NCI-H226 (cell line): ENCODE measurements around the gene CD79B.

Source experiments
- DNase-seq: peaks from one replicate; pipeline ENCODE4 v3.0.0-alpha.2; 2015

The CD79B gene

DNA sequence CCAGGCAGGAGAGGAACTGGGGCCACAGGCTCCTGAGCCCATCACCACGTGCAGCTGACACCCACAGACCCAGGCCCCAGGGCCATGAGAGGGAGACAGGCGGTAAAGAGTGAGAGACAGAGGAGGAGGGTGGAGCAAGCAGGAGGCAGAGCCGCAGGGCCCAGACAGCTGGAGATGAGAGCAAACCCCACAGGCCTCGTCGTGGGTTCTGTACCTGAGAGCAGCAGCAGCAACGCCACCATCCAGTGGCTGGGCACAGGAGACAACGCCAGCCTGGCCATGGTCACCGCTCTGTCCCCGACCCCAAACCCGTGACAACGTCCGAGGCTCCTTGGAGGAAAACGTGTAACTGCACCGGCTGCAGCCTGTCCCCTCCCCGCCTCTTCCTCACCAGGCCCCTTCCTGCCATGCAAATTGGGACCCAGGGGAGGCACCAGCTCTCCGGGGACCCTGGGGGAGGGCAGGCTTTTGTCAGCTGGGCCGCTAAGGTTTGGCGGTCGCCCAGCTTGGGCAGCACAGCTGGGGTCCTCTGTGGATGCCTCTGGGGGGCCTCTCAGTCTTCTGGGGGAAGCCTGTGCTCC, at the start of gene CD79B:
Gene CD79B (minus strand): TSS at position 351 of the 581 bp plus-strand sequence. CDS start 70 bp downstream, at position 281.
- no peak for DNase-seq

DNA sequence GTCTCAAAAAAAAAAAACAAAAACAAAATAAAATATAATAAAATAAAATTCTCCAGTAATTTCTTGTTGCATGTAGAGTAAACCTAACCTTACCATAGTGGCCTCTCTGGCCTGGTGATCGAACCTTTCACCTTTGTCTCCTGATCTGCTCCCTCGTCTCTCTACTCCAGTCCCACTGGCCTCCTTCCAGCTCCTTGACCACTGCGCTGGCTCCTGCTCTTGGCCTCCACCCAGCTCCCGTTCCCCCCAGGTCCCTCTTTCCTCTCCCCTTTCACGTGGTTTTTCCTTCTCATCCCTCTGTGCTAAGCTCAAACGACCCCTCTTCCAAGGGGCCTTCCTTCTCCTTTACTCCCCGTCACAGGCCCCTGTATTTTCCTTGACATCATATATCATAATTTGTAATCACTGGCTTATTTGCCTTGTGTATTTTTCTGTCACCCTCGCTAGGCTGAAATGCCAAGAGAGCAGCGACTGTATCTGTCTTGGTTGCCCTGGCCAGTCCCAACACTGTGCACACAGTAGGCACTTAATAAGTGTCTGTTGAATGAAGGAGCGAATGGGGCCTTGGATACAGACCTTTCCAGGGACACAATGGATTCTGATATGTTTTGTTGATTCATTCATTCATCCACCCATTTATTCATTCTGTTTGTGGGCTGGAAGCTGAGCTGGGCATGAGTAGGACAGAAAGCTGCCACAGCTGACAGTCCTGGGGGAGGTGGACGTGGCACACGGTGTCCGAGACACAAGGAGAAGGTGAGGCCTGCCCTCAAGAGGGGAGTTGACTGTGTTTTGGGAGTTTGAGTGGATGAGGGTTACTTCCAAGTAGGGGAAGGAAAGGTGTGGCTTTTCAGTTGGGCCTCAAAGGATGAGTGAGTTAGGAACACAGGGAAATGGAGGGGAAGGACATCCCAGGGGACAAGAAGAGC, 46.4 kb upstream of the CD79B start:
- no peak for DNase-seq

DNA sequence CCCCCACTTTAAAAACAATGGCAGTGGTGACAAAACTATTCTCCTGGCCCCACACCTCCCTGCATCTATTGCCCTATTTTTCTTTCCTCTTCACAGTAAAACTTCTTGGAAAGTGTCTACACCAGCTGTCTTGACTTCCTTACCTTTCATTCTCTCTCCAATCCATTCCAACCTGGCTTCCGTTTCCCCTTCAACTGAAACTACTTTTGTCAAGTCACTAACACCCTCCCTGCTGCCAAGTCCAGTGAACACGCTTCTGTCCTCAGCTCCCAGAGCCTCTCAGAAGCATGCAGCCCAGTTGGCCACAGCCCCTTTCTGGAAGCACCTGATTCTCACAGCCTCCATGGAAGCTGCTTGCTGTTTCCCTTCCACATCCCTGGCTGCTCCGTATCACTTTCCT, 44.6 kb upstream of the CD79B start:
- DNase-seq, result no peak

DNA sequence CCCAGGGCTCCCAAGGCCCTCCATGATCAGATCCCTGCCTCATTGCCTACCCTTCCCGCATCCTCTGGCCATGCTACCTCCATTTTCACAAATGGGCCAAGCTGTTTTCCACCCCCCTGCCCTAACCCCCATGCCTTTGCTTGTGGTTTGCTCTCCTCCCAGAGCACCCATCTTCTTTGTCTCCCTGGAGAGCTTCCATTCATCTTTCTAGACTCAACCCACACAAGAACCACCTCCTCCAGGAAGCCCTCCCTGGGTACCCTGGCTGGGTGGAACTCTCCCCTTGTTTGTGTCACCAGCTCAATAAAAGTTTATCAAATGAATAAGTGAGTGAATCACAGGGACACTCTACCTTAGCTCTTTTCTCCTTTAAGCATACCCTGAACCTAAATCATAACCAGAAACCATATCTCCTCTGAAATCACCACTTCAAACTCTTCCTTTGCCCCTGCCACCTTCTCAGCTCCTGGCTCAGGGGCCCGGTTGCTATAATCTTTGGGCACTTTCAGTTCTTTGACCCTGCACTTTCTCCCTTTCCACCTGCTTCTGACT, 43.5 kb upstream of the CD79B start:
- no peak for DNase-seq

DNA sequence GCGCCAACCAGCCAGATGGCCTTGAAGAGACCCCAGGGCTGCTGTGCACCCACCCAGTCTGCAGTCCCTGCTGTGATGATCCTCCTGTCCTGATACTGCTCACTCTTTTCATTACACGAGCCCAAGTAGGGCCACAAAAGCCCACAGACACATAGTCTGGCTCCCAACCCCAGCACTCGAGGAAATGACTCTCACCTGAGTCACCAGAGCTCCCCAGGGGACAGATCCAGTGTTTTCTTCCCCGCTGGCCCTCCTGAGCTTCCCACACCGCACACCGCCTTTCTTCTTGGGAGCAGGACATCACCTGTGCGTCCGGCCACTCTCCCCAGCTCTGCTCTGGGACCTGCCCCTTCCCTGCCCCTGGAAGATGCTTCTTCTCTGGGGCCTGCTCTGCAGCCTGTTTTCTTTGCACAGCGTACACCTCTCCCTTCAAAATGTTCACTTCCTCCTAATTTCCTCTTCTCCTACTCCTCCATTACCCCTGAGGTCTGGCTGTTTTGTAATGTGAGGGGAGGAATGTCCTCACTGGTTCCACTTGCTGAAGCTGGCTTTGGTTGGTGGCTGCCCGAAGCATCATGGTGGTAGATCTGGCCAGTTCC, 42.6 kb upstream of the CD79B start:
- peak; percentile 14 for DNase-seq

DNA sequence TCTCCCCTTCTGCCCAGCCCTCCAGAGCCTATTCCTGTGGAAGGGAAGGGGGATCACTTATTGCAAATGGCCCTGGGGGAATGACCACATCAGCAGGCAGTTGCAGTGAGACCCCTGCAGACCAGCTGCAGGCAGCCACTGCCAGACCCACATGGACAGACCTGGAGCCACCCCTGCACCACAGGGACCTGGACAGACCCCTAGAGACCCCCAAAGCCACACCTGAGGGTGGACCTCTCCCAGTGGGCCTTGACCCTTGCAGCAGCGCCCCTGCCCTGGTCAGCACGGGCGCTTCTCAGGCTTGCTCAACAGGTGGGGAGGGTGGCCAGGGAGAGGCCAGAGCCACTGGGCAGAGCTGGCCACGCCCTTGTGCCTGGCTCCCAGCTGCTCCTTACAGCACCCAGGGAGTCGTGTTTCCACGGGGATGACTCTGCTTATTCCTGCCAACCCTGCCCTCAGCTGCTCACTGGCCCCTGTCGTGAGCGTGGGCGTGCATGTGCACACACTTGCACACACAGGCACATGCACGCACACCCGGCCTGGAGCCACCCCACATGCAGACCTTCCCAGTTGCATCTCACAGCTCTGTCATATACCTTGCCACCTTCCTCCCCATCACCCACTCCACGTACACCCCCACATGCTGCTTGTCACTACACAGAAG, 41.9 kb upstream of the CD79B start:
- DNase-seq, result peak; percentile 30

DNA sequence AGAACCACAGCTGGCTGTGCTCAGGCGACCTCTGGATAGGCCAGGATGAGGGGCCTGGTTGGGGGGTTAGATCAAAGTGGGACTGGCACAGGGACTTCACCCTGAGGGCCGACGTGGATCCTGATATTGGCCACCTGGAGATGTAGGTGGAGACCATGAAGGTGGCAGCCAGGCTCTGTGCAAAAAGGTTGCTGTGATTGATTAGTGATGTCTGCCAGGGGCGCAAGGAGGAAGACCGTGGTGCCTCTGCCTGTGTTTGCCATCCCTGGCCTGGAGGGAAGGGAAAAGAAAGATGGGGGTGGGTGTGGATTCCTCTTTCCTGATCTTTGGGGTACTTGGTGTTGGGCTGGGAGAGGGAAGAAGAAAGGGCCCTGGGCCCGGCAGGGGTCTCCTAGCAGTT, 41.1 kb upstream of the CD79B start:
- DNase-seq, result no peak

DNA sequence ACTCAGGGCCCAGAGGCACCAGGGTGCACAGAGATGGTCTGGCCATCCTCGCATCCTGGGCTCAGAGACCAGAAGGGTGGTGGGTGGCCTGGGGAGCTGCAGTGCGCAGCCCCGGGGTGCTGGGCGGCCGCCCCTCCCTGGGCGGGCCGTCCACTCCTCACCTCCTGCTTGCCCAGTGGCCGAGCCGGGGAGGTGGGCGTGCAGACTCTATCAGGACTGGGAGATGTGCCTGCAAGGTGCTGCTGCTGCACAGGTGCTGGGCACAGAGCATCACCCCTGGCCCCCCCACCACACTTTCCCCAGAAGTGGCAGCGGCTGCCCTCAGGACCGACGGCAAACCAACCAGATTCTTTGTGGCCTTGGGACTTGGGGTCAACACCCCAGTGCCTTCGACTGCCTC, 40.7 kb upstream of the CD79B start, which contains the start of gene SCN4A:
Gene SCN4A (minus strand): TSS at position 123 of the 400 bp plus-strand sequence. CDS start 77 bp downstream, at position 46.
- DNase-seq, result no peak

DNA sequence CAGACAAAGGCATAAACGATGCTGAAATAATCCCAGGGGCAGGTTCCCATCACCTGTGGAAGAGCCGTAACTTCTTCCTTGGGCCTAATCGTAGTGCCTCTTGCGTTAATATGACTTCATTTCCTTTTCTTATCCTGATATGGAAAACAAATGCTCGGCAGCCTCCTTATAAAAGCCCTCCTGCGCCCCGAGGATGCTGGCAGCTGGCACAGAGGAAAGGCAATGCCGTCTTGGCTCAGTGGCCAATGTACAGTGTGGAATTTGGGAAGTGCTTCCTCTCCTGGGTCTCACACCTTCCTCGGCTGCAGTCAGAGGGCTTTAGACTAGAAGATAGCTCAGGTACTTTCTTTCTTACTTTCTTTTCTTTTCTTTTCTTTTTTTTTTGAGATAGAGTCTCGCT, 37.1 kb upstream of the CD79B start:
- no peak for DNase-seq

DNA sequence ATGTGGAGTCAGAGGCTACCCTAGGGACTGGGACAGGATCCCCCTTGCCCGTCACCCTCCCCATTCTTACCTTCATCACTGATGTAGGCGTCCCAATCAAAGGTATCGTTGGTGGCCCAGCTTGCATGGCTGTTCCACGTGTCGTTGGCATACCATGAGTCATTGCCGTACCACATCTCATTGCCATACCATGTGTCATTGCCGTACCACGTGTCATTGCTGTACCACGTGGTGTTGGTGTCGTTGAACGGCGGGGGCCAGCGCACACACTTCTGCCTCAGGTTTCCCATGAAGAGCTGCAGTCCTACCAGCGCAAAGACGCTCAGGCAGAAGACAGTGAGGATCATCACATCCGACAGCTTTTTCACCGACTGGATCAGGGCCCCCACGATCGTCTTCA, 35.8 kb upstream of the CD79B start:
- DNase-seq, result no peak

DNA sequence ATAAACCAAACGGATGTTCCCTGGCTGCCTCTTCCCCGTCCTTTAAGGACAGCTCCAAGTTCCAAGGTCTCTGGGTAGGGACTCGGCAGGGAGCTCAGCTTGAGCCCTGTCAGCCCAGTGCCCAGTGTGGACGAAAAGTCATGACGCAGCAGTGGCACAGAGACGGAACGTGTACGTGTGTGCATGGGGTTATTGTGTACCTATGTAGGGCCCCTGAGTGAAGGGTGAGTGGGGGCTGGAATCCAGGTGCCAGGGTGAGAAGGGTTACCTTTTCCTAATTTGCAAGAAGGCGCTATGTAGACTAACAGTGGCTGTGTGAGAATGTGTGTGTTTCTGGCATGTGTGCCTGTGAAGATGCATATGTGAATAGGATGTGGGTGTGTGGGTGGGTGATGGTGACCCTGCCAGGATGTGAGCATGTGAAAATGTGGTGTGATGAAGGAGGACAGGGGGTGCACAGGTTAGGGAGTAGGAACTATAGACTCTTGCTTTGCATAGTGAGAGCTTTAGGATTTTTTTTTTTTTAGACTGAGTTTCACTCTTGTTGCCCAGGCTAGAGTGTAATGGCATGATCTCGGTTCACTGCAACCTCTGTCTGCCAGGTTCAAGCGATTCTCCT, 34.6 kb upstream of the CD79B start:
- no peak for DNase-seq

DNA sequence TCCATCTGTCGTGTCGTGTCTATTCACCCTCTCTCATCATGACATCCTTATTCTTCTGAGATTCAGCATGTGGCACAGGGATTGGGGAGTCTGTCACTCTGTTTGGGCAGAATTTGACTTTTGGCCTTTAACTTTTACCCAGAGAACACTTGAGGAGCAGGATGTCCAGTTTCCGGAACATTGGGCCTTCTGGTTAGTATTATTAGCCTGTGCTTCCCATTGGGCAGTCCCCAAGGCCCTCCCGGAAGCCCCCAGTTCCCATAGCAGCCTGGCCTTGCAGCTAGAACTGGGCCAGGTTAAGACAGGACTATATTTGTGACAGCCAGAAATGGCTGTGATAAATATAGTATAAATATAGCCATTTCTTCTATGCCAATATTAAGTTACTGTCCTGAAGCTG, 31.0 kb upstream of the CD79B start:
- DNase-seq, result no peak

DNA sequence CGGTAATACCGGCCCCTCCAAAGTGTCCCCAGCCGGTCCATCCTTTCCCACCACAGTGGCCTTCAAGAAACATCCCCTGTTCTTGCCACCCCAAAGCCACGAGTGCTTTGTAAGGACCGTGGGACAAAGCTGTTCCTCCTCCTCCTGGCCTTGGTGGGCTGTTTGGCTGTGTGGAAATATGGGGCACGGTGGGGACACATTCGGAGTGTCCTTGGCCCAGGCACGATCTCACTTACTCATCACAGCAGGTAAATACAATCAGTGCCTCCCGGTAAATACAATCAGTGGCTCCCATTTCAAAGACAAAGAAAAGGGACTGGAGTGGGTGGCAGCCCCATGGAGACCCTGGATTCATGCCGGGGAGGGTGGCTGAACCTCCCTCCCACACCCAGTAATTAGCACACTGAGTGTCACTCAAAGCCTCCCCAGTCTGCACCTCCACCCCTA, 30.2 kb upstream of the CD79B start:
- no peak for DNase-seq

DNA sequence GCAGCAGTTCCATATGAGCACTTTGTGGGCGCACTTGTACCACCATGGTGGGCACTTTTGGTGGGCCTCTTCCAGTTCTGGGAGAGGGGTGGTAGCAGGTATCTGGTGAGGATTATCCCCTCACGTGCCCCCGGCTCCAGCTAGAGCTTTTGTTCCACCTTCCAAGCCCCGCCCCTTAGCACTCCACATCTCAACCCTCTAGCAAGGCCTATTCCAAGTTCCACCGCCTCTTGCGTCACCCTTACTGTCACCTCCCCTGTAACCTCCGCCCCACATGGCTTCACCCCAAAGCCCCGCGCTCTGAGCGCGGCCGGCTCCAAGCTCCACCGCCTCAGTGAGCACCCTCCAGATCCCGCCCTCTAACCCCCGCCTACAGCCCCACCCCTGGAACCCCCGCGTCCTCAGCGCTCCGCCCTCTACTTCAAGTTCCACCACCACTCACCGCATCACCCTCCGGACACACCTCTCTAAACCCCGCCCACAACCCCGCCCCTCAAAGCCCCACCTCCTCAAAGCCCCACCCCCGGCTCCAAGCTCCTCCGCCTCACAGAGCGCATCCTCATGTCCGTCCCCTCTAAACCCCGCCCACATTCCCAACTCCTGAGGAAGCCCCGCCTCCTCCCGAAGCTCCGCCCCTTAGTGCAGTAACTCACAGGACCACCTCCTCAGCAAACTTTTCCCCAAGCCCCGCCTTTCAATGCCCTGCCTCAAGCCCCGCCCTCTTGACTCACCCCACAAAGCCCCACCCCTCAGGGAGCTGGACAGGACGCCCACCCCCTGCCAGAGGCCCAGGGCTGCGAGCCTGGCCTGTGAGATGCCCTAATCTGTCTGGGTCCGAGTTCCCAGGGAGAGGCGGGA, 29.5 kb upstream of the CD79B start:
- DNase-seq, result peak; percentile 85

DNA sequence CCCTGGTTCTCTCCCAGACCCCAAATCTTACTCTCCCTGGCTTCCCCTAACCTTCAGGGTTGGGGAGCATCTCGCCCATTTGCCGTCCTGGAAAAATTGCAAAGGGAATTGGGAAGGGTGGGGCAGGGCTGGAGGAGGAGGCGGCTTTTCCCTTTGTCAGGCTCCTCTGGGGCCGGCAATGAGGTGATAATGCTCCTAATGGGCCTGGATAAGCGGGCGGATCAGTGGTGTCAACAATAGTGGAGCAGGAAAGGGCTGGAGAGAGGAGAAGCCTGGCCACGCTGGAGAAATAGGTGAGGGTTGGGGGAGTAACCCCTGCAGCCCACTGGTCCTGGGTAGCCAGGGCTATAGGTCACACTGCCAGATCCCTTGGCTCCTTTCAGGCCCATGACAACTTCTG, 28.3 kb upstream of the CD79B start:
- no peak for DNase-seq

DNA sequence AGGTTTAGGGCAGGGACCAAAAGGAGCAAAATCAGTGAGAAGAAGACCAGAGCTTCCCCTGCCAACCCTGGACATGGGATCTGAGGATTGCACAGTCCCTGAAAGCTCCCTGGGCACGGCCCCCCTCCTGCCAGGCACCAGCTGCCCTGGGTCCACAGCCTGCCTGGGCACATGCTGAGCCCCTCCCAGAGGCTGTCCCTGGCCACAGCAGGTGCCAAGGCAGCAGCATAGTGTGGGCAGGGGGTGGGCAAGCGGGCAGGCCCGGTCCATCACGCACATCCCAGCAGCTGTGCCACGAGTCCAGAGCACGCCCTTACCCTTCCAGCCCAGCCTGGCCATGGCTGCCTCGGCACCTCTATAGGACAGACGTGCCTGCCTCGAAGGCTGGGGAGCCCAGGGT, 27.9 kb upstream of the CD79B start:
- no peak for DNase-seq

DNA sequence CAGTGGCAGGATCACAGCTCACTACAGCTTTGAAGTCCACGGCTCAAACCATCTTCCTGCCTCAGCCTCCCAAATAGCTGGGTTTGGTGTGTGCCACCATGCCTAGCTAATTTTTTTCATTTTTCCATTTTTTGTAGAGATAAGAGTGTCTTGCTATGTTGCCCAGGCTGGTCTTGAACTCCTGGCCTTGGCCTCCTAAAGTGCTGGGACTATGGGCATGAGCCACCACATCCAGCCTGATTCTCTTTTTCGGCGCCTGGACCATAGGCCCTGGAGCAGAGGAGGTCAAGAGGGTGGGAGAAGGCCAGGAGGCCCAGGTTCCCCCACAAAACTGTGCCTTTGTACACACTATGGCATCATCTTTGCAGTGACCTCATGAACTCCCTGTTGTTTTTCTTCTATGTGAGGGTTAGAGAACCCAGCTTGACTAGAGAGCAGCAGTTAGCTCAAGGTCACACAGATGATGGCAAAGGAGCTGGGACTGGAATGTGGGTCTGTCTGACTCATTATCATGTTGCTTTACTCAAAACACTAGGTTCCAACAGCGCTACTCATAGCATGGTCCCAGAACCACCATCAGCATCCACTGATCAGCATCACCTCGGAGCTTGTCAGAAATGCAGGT, 24.3 kb upstream of the CD79B start:
- no peak for DNase-seq

DNA sequence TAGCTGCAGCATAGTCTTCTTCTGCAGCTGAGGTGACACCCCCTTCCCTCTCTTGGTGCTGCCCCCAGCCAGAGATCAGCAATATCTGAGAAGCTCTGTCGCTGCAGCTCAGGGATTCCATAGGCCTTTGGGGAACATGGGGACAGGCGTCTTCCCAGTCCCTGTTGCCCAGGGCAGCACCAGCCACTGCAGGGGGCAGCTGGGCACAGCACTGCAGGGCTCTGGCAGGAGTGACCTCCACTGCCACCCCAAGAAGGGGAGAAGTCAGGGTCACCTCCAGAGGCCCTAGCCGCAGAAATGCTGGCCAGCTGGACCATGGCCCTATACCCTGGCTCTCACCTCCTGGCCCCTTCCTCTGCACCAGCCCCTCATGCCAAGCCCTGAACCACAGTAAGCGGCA, 23.7 kb upstream of the CD79B start:
- no peak for DNase-seq

DNA sequence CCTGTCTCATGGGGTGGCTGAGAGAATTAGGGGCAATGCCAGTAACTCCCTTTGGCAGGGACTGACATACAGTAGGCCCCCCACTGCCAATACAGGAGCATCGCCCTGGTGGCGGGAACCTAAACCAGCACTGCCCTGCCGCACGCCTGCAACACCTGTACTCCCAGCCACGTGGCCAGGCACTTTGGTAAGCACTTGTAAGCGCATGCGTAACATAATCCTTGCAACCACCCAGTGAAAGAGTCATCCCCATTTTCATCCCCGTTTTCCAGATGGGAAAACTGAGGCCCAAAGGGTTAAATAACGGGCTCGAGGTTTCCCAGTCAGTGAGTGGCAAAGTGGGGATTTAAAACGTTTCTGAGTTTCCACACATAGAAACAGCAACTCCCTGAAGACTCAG, 23.1 kb upstream of the CD79B start:
- DNase-seq, result no peak

DNA sequence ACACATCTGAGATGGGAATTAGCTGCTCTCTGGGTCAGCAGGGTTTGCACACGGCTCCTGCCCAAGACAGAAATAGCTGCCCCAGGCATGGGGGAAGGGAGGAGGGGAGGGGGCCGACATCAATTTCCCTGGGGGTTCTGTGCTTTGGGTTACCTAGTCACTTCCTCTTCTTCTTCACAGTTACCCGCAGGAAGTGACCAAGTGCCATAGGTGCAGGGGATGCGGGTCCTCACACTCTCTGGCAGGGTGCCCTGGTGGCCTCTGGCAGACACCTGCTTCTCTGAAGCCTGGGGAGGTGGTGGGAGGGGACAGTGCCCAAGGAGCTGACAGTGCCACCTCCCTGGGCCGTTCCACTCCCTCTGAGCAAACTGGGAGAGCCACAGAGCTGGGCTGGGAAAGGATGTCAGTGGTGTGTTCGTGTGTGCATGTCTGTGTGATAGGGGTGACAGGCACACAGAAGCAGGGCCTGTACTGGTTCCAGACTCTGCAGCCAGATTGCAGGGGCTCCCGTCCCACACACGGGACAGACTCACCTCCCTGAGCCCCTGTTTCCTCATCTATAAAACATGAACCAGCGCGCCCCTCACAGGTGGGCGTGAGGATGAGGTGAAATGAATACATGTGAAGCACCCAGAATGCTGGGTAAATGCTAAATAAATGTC, 22.4 kb upstream of the CD79B start:
- no peak for DNase-seq
